ENCODE measurements around the gene PCDH12.
"Not testable (repeated sequence)": the region's sequence is repeated elsewhere in the genome, so short reads cannot be mapped to it uniquely, and the experiment has no call there.

PCDH12 gene

DNA sequence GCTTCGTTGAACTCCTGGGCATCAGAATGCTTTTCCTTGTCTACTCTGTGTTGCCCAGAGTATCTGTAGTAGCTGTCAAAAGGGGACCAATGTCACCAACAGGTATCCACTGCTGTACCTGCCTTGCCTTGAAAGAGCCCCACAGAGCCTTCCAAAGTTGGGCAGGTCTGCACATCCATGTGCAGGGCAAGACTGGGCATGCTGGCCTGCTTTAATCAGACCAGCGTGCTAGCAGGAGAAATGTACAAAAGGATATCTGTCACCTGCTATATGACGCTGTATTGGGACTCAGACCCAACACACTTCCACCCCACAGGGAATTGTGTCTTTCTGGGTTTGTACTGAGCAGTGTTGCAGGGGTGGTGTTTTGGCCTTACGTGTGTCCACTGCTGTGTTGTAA is 22.5 kb downstream of the PCDH12 start:
- DNase-seq = no peak

- DNase-seq = no peak
Observed at GRCh38 chr5:141934099-141934844, 23.7 kb downstream of the PCDH12 start.

GRCh38 chr5:141933151-141933550 is 24.9 kb downstream of the PCDH12 start:
- DNase-seq = no peak

DNA sequence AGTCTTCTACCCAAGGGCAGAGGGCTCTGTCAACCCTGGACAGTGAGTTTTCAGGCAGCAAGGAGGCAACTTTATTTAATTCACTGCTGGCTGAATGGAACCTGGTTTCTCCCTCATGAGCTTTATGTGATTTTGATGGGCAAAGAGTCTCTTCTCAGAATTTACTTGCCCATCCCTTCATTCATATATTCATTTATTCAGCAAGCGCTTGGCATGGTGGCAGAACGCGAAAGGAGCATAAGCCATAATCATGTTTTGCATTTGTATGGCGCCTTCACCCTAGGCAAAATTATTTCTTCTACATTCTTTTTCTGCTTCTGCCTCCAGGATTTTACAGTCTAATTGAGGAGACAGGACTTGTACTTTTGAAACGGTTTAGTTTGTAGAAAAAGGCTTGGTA is 26.3 kb downstream of the PCDH12 start:
- DNase-seq = no peak

DNA sequence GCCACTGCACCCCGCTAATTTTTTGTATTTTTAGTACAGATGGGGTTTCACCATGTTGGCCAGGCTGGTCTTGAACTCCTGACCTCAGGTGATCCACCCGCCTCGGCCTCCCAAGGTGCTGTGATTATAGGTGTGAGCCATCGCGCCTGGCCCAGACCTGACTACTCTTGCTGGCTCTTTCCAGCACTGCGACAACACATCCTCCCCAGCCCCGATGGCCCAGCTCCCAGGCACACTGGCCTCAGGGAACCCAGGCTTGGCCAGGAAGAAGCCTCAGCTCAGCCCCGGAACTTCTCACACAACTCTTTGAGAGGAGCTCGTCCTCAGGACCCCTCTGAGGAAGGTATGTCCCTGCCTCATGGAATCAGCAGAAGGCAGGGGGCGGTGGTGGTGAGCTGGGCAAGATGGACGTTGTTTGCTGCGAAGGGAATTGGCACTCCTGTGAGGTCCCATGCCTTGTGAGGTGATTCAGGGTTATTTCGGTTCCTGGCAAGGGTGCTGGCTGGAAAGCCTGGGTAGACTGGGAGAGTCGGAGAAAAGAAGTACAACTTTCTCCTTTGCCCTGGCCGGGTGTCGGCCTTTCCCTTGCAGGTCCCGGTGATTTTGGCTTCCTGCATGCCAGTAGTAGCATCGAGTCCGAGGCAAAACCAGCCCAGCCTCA is 28.5 kb downstream of the PCDH12 start:
- DNase-seq = no peak

- no peak for DNase-seq
Observed at GRCh38 chr5:141928051-141928450, 30.0 kb downstream of the PCDH12 start.

DNA sequence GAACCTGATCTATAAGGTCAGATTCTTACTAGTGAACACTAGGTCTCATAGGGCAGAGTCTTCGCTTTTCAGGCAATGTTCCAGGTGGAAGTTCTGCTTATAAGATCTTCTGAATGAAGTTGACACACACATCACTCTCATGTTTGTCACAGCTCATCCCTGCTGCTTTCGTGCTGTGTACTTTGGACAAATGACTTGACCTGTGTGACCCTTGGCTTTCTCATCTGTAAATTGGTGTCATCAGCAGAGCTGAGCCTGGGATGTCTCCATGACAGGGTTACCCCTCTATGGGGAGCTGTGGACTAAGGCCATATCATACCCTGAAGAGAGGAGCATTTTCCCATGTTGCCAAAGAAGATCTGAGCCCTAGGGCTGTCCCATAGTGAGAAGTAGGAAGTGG is 31.6 kb downstream of the PCDH12 start:
- DNase-seq = no peak

- DNase-seq = peak; percentile 92
Observed at GRCh38 chr5:141923448-141924313, 34.3 kb downstream of the PCDH12 start, which contains the start of gene DELE1. Gene DELE1, plus strand, starts transcription at chr5:141923871. Its CDS starts 71 bp downstream, at chr5:141923942.

GRCh38 chr5:141922827-141923447 is 35.1 kb downstream of the PCDH12 start:
- DNase-seq = not testable (repeated sequence)

- no peak for DNase-seq
Observed at GRCh38 chr5:141920771-141921170, 37.2 kb downstream of the PCDH12 start.

DNA sequence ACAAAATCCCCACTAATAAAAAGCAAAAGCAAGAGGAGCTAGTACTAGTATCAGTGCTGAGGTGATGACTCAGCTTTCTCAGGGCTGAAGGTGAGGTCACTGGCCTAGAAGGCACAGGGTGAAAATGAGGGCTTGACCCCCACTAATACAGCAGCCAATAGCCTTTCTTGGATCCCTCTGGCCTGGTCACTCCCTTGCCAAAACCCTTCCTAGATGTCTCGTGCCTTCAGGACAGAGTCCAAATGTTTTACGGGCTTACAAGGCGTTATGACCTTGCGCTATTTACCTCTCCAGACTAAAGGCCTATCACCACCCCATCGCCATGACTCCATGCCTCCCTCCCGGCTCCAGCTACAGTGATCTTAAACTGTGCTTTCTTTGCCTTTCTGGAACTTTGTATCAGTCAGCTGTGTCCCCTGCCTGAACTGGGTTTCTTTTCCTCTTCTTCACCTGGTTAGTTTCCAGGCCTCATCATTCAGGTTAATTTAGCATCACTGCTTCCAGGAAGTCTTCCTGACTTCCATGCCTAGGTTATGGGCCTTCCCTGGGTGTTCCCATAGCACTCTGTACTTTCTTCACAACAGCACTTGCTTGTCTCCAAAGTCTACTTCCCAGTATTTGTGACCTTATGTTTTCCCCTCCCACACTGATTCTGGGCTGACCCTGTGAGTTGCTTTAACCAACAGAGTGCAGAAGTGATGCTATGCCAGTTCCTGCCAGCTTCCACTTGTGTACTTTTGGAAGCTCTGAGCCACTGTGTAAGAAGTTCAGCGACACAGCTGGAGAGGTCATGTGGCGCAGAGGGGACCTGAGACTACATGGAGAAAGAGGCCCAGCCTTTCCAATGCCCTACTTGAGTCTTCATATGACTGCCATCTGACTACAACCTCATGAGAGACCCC is 38.5 kb downstream of the PCDH12 start:
- no peak for DNase-seq

- no peak for DNase-seq
Observed at GRCh38 chr5:141917760-141918159, 40.2 kb downstream of the PCDH12 start.

DNA sequence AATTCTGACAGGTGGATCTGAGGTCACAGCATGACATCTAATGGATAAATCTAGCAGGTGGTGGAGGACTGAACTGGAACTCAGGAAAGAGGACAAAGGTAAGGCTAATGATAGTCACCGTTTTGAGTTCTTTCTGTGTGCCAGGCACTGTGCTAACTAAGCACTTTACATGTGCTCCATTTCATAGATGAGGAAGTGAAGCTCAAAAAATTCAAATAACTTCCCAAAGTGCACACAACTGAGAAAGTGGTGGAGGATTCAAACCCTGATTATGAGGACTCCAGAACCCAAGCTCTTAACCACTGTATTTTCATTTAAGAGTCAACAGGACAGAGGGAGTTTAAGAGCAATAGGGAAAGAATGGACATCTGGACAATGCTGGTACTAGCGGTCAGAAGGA is 41.5 kb downstream of the PCDH12 start:
- DNase-seq = no peak

DNA sequence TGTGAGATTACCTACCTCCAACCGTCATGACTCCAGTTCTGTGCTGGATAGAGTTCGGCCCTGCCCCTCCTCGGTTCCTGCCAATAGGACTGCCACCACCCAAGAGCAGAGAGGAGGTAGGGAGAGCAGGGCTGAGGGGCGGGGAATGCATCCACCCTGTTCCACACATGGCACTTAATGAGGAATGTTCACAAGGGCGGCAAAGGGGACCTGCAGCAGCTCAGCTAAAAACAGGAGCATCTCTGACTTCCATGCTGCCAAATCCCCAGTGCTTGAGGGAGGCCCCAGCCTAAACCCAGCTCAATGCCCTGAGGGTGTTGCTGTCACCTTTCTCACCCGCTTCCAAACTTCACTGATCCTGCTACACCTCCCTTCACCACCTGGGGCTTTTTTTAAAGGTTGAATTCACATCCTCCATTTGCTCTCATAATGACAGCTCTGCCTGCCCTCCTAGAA is 42.1 kb downstream of the PCDH12 start:
- DNase-seq = no peak

GRCh38 chr5:141914797-141915196 is 43.2 kb downstream of the PCDH12 start:
- DNase-seq = no peak

DNA sequence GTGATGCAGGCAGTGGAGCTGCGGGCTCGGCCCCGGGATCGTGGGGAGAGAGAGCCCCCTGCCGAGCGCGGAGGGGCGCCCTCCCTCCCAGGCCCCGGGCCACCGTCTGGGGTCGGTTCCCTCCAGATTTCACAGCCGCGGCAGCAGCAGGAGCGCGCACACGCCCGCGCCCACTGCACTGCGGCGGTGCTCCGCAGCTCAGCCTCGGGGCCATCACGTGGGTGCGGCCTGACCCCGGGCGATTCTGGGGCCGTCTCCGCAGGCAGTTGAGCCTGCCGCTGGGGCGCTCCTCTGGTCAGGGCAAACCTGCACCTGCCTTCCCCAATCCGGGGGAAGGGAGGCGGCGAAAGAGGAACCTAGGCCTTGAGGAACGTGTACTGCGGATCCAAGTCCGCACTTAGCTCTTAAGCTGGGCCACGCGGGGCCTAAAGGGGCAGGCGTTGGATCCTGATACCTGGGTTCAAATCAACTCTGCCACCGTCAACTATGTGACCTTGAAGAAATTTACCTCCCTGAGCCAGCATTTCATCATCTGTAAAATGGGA is 43.7 kb downstream of the PCDH12 start:
- DNase-seq = peak; percentile 42

DNA sequence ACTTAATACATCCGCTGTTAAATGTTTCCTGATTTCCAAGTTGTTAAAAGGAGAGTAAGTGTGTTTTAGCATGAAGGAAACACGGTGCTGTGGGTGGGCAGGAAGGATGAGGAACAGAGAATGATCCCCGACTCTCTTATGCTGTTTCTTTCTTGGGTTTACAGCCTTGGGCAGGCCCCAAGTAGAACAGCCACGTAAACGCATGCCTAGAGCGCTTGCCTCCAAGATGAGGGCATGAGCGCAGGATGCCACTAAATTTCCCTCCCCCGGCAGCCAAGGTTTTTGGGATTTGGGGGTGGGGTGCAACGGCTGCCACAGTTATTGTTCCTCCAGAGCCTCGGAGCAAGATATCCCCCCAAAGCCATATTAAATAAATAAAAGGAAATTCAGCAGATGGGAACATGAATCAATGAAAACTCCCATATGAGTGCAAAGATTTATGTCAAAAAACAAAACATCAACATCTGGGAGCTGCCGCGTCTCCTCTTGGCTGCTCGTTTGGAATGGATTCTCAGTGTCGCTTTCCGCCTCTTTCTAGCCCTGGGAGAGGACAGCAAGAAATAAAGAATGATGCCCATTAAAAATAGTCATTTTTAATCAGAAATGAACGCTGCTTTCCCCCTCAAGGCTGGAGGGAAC is 44.3 kb downstream of the PCDH12 start:
- no peak for DNase-seq

GRCh38 chr5:141910271-141910673 is 47.7 kb downstream of the PCDH12 start:
- DNase-seq = no peak

GRCh38 chr5:141909212-141909611 is 48.8 kb downstream of the PCDH12 start:
- no peak for DNase-seq

GRCh38 chr5:141908796-141909195 is 49.2 kb downstream of the PCDH12 start:
- no peak for DNase-seq

DNA sequence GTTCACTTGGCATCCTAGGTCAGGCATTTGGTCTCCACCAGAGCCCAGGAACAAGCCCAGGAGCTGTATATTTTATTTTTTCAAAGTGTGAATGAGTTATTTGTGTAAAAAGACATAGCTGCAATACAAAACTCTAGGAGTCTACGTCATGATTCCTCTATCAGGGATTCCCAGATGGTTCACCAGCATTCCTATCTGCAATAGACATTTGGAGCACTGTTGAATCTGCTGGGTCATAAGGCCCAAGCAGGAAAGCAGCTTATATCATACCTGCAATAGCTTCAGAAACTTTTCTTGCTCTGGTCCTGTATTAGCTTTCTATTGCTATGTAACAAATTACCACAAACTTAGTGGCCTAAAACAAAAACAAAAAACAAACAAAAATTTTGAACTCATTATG is 51.0 kb downstream of the PCDH12 start:
- DNase-seq = no peak

Data from CD4-positive, alpha-beta T cell treated with Interleukin-17A for 4 hours (primary cell).